Central memory CD8-positive, alpha-beta T cell (primary cell): ENCODE measurements around the gene GSTA3.
"Not testable (repeated sequence)": the region's sequence is repeated elsewhere in the genome, so short reads cannot be mapped to it uniquely, and the experiment has no call there.

Experiments
- ATAC-seq: fragments of 150-1000 bp; cut with Tn5 transposase; replicated peaks from 2 replicates; pipeline ENCODE4 v1.10.0; 2022; ENCODE audit warnings: mild to moderate bottlenecking, moderate FRiP score, moderate number of reproducible peaks; ENCODE audit not compliant: poor library complexity, severe bottlenecking; ENCODE audit errors: extremely low read depth
- DNase-seq, 2 donors: peaks; one replicate each; pipeline ENCODE4 v3.0.0; 2021; ENCODE audit warnings: low spot score in 2 of 2
- H3K27ac Mint-ChIP-seq: one replicate; pipeline ENCODE4 v1.8.0; 2022; ENCODE audit warnings: low read depth, mild to moderate bottlenecking, moderate library complexity, mixed read lengths
- H3K27me3 Mint-ChIP-seq: one replicate; pipeline ENCODE4 v1.8.0; 2022; ENCODE audit warnings: mixed read lengths
- H3K36me3 Mint-ChIP-seq: one replicate; pipeline ENCODE4 v1.8.0; 2022; ENCODE audit warnings: mild to moderate bottlenecking, moderate library complexity, mixed read lengths; ENCODE audit not compliant: insufficient read depth
- H3K4me1 Mint-ChIP-seq: one replicate; pipeline ENCODE4 v1.8.0; 2022; ENCODE audit warnings: mixed read lengths
- H3K4me3 Mint-ChIP-seq: one replicate; pipeline ENCODE4 v1.8.0; 2022; ENCODE audit warnings: mild to moderate bottlenecking, moderate library complexity, mixed read lengths
- H3K9me3 Mint-ChIP-seq: one replicate; pipeline ENCODE4 v1.8.0; 2022; ENCODE audit warnings: mixed read lengths

Gene GSTA3

GRCh38 chr6:52909531-52909930 is at the start of gene GSTA3:
Gene GSTA3, minus strand, starts transcription at chr6:52909698. Its CDS starts 3,864 bp downstream, at chr6:52905834.
- H3K4me1 Mint-ChIP-seq = no peaks in the 10 kb centered on the region
- ATAC-seq (no peak), DNase-seq (no peak)
- H3K36me3 Mint-ChIP-seq = no peaks in the 10 kb centered on the region
- H3K4me3 Mint-ChIP-seq = no peak within 1 kb of the TSS
- H3K27me3 Mint-ChIP-seq = peaks cover 6% of the 10 kb centered on the region
- peaks cover 2% of the 10 kb centered on the region for H3K9me3 Mint-ChIP-seq
- H3K27ac Mint-ChIP-seq = no peak within 1 kb of the TSS

GRCh38 chr6:52958546-52959255 is 49.2 kb upstream of the GSTA3 start:
- Mint-ChIP-seq H3K27ac (no peak overlapping the region), H3K4me1 (no peaks in the 10 kb centered on the region), H3K4me3 (no peak overlapping the region), H3K27me3 (peaks cover 25% of the 10 kb centered on the region), H3K36me3 (no peaks in the 10 kb centered on the region), H3K9me3 (no peaks in the 10 kb centered on the region)
- ATAC-seq = no peak
- DNase-seq = no peak

- DNase-seq (no peak), ATAC-seq (no peak)
- Mint-ChIP-seq H3K9me3 (no peaks in the 10 kb centered on the region), H3K4me3 (no peak overlapping the region), H3K36me3 (no peaks in the 10 kb centered on the region), H3K27me3 (peaks cover 10% of the 10 kb centered on the region), H3K4me1 (no peaks in the 10 kb centered on the region), H3K27ac (no peak overlapping the region)
Observed at GRCh38 chr6:52955871-52956270, 46.4 kb upstream of the GSTA3 start.

- Mint-ChIP-seq H3K4me1 (no peaks in the 10 kb centered on the region), H3K36me3 (no peaks in the 10 kb centered on the region), H3K27ac (no peak overlapping the region)
Observed at GRCh38 chr6:52953911-52954839, 44.7 kb upstream of the GSTA3 start.

GRCh38 chr6:52946306-52946705 is 36.8 kb upstream of the GSTA3 start:
- no peak for ATAC-seq
- no peak overlapping the region for H3K27ac Mint-ChIP-seq
- H3K9me3 Mint-ChIP-seq = no peaks in the 10 kb centered on the region
- H3K36me3 Mint-ChIP-seq = no peaks in the 10 kb centered on the region
- H3K4me1 Mint-ChIP-seq = peaks cover 6% of the 10 kb centered on the region
- peaks cover 48% of the 10 kb centered on the region for H3K27me3 Mint-ChIP-seq
- no peak for DNase-seq
- no peak overlapping the region for H3K4me3 Mint-ChIP-seq

More at GRCh38 chr6:52953911-52954839, 44.7 kb upstream of the GSTA3 start:
- ATAC-seq = no peak
- Mint-ChIP-seq H3K4me3 (no peak overlapping the region), H3K27me3 (no peaks in the 10 kb centered on the region), H3K9me3 (no peaks in the 10 kb centered on the region)
- DNase-seq = no peak

- DNase-seq, ATAC-seq, H3K36me3 Mint-ChIP-seq, H3K9me3 Mint-ChIP-seq, H3K4me1 Mint-ChIP-seq, H3K4me3 Mint-ChIP-seq, H3K27ac Mint-ChIP-seq: not testable (repeated sequence)
- peaks cover 48% of the 10 kb centered on the region for H3K27me3 Mint-ChIP-seq
Observed at GRCh38 chr6:52942821-52943220, 33.3 kb upstream of the GSTA3 start.

- no peak overlapping the region for H3K4me3 Mint-ChIP-seq
- no peaks in the 10 kb centered on the region for H3K9me3 Mint-ChIP-seq
- peaks cover 6% of the 10 kb centered on the region for H3K4me1 Mint-ChIP-seq
- no peak for DNase-seq
- H3K27ac Mint-ChIP-seq = no peak overlapping the region
- no peaks in the 10 kb centered on the region for H3K36me3 Mint-ChIP-seq
- ATAC-seq = no peak
- H3K27me3 Mint-ChIP-seq = peaks cover 46% of the 10 kb centered on the region
Observed at GRCh38 chr6:52942221-52942620, 32.7 kb upstream of the GSTA3 start.

GRCh38 chr6:52937908-52938307 is 28.4 kb upstream of the GSTA3 start:
- Mint-ChIP-seq H3K9me3 (no peaks in the 10 kb centered on the region), H3K36me3 (no peaks in the 10 kb centered on the region), H3K4me1 (no peaks in the 10 kb centered on the region), H3K27ac (no peak overlapping the region), H3K27me3 (peaks cover 20% of the 10 kb centered on the region), H3K4me3 (no peak overlapping the region)
- ATAC-seq (no peak), DNase-seq (no peak)

- no peak overlapping the region for H3K27ac Mint-ChIP-seq
- H3K9me3 Mint-ChIP-seq = no peaks in the 10 kb centered on the region
- H3K4me3 Mint-ChIP-seq = no peak overlapping the region
- peaks cover 10% of the 10 kb centered on the region for H3K27me3 Mint-ChIP-seq
- DNase-seq (no peak), ATAC-seq (no peak)
- H3K36me3 Mint-ChIP-seq = no peaks in the 10 kb centered on the region
- no peaks in the 10 kb centered on the region for H3K4me1 Mint-ChIP-seq
Observed at GRCh38 chr6:52933778-52934177, 24.3 kb upstream of the GSTA3 start.

- Mint-ChIP-seq H3K4me3 (no peak overlapping the region), H3K4me1 (no peaks in the 10 kb centered on the region), H3K27ac (no peak overlapping the region), H3K36me3 (no peaks in the 10 kb centered on the region), H3K27me3 (peaks cover 23% of the 10 kb centered on the region), H3K9me3 (no peaks in the 10 kb centered on the region)
- no peak for ATAC-seq
- no peak for DNase-seq
Observed at GRCh38 chr6:52931351-52931750, 21.9 kb upstream of the GSTA3 start.

- H3K4me3 Mint-ChIP-seq = no peak overlapping the region
- H3K9me3 Mint-ChIP-seq = no peaks in the 10 kb centered on the region
- DNase-seq = no peak
- no peak for ATAC-seq
- H3K27me3 Mint-ChIP-seq = peaks cover 30% of the 10 kb centered on the region
- H3K4me1 Mint-ChIP-seq = no peaks in the 10 kb centered on the region
- no peak overlapping the region for H3K27ac Mint-ChIP-seq
- no peaks in the 10 kb centered on the region for H3K36me3 Mint-ChIP-seq
Observed at GRCh38 chr6:52929321-52930164, 20.0 kb upstream of the GSTA3 start.

GRCh38 chr6:52927451-52927850 is 18.0 kb upstream of the GSTA3 start:
- Mint-ChIP-seq H3K9me3 (no peaks in the 10 kb centered on the region), H3K27ac (no peak overlapping the region), H3K4me1 (no peaks in the 10 kb centered on the region), H3K4me3 (no peak overlapping the region), H3K27me3 (peaks cover 41% of the 10 kb centered on the region), H3K36me3 (no peaks in the 10 kb centered on the region)
- DNase-seq = no peak
- no peak for ATAC-seq
